HG03095 (cell line): Measurements from ENCODE around the gene UFC1.

ENCODE experiments used
- ATAC-seq: cut with Tn5 transposase; IDR thresholded peaks from one replicate; pipeline ENCODE4 v1.9.1; 2021; ENCODE audit warnings: moderate library complexity; ENCODE audit not compliant: unreplicated experiment

The UFC1 gene

DNA sequence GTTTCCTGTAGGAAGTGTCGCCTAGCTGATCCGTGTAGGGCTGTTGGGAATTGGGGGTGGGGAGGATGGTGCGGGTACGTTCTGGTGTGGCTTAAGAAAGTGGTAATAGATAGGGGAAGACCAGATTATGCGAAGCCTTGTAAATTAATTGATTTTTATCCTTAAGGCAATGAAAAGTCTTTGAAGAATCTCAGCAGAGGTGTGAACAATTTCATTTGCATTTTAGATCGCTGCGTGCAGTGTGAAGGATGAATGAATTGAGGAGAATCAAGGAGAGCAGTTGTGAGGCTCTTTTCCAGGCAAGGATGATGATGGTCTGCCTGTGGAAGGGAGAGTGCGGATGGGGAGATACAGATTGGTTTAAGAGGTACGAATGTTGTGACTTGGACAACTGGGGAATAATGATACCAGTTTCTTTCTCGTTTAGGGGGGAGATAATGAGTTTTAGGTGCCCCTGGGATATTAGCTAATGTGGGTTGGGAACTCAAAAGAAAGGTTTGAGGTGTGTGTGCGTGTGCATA, 20.5 kb upstream of the UFC1 start:
- peak; percentile 10 for ATAC-seq

GRCh38 chr1:161137881-161138280, 15.9 kb upstream of the UFC1 start:
- ATAC-seq = no peak

- no peak for ATAC-seq
Measured at GRCh38 chr1:161138431-161138830, 15.3 kb upstream of the UFC1 start.

GRCh38 chr1:161139766-161140165, 14.0 kb upstream of the UFC1 start:
- ATAC-seq = no peak

- no peak for ATAC-seq
Measured at GRCh38 chr1:161140755-161141400, 12.9 kb upstream of the UFC1 start.

DNA sequence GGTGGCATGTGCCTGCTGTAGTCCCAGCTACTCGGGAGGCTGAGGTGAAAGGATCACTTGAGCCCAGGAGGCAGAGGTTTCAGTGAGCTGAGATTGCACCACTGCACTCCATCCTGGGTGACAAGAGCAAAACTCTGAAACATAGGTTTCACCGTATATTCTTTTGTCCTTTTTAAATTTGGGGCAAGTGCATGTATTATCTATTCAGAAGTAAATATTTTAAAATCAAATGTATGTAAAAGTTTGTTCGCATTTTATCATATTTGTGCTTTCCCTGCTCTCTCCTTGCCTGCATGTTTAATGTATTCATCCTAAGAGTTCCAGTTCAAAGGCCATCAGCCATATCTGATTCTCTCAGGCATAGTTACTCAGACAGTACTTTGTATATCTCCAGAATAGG, 7.9 kb upstream of the UFC1 start:
- ATAC-seq = no peak

GRCh38 chr1:161153176-161153575, 602 bp upstream of the UFC1 start:
- ATAC-seq = no peak

DNA sequence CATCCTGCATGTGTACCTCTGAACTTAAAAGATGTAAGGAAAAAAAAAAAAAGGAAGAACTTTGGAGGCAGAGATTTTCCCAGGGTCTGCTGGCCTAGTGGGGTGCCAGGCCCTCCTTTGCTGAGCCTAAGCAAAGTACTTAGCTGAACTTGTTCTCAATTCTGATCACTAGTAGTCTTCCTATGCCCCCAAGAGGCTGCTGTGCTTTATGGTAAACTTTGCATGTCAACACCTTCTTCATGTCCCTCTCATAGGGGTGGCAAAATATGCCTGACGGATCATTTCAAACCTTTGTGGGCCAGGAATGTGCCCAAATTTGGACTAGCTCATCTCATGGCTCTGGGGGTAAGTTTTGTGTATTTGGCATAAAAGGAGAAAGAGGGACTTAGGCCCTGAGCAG, 4.1 kb downstream of the UFC1 start:
- ATAC-seq = no peak

- no peak for ATAC-seq
Measured at GRCh38 chr1:161158316-161159010, 4.7 kb downstream of the UFC1 start.

DNA sequence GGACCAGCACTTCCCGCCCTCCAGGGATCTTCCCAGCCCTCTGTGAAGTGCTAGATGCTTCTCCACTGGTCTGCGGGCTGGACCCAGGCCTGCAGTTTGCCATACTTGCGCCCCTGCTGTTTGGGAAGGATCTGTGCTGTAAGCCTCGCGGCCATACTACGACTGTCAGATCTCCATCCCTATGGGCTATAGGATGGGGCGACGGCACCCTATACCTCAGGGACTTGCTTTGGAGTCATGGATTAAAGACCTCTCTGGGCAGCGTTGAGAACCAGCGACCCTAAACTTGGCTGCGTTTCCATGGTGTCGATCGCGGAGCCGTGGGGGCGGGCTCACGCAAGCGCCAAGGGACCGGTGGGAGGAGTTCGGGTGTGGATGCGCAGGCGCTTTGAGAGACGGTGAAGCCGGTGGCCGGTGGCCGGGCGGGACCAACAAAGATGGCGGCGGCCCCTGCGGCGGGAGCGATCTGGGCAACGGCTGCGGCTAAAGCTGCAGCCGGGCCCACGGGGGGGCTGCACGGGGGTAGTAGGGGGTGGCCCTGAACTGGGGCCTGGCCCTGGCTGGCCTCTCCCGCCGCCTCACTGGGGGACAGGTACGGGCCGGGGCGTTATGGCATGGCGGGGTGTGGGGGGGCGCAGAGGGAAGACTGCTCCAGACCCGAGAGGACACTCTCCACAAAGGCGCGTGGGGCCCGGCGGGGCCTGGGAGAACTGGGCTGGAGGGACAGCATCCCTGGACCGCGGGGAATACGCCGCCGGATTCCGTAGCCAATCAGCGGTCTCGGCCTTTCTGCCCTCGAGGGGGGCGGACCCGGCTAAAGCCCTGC, 5.5 kb downstream of the UFC1 start, which contains the start of gene USP21:
Gene USP21, plus strand, starts transcription at position 414 of the 826 bp plus-strand sequence. CDS start 1,141 bp downstream, outside the sequence.
- ATAC-seq = peak; percentile 67

DNA sequence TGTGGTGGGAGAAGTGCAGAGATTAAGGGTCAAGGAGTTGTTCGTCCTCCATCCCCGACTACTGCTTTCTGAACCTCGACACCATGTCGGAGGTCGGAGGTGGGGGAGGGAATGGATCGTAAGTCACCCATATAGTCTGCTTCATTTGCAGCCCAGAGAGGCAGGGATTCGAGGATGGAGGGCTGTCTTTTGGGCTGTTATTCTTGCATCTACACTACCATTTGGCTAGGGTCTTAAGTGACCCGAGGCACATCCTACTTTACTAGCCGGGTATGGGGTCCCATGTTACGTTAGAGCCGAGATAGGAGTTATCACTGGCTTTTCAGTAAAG, 6.1 kb downstream of the UFC1 start:
- ATAC-seq = no peak

- no peak for ATAC-seq
Measured at GRCh38 chr1:161160671-161161145, 6.9 kb downstream of the UFC1 start.

GRCh38 chr1:161161652-161162051, 7.9 kb downstream of the UFC1 start:
- ATAC-seq = no peak

GRCh38 chr1:161162052-161162451, 8.3 kb downstream of the UFC1 start:
- ATAC-seq = no peak

DNA sequence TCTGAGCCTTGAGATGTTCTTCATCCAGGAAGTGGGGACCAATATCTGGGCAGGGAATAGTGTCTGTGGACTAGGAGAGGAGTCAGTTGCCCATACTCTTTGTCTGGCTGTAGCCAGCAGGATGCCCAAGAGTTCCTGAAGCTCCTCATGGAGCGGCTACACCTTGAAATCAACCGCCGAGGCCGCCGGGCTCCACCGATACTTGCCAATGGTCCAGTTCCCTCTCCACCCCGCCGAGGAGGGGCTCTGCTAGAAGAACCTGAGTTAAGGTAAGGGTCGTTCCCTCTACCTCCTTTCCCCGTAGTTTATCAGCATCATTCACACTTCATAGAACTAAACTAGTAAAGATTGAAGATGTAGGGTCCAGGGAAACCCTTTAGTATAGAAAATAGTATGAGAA, 9.0 kb downstream of the UFC1 start:
- no peak for ATAC-seq

GRCh38 chr1:161163793-161164192, 10.0 kb downstream of the UFC1 start:
- ATAC-seq = no peak

- no peak for ATAC-seq
Measured at GRCh38 chr1:161164901-161165610, 11.3 kb downstream of the UFC1 start.

GRCh38 chr1:161165742-161166668, 12.2 kb downstream of the UFC1 start, which contains the start of gene PPOX:
Gene PPOX (plus strand): TSS chr1:161166426. CDS start chr1:161166848, 422 bp downstream.
- ATAC-seq = peak; percentile 87

GRCh38 chr1:161166669-161167548, 13.1 kb downstream of the UFC1 start:
- peak; percentile 0 for ATAC-seq
